ENCODE measurements around the gene LIX1.

DNA sequence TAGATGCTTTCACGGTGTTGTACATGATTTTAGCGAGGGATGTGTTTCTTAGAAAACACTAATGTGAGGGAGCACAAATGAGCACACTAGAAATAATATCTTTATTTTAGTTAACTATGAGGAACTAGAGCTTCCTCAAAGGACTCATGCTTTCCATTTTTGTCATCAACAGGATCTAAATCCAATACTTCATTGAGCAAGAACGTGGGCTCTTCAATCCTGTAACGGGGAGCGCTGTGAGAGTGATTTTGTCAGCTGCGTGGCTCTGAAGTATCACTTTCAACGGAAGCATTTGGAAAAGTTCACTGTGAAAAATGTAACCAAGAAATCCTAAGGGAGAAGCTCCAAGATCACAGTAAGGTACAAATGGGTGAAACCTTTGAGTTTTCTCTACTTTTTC, 93.2 kb downstream of the LIX1 start:
- TF ChIP-seq, protein P1, sequence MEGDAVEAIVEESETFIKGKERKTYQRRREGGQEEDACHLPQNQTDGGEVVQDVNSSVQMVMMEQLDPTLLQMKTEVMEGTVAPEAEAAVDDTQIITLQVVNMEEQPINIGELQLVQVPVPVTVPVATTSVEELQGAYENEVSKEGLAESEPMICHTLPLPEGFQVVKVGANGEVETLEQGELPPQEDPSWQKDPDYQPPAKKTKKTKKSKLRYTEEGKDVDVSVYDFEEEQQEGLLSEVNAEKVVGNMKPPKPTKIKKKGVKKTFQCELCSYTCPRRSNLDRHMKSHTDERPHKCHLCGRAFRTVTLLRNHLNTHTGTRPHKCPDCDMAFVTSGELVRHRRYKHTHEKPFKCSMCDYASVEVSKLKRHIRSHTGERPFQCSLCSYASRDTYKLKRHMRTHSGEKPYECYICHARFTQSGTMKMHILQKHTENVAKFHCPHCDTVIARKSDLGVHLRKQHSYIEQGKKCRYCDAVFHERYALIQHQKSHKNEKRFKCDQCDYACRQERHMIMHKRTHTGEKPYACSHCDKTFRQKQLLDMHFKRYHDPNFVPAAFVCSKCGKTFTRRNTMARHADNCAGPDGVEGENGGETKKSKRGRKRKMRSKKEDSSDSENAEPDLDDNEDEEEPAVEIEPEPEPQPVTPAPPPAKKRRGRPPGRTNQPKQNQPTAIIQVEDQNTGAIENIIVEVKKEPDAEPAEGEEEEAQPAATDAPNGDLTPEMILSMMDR (IDR thresholded peaks at IDR 0.05): no peak
- TF ChIP-seq ZFX (IDR thresholded peaks at IDR 0.05; ENCODE audit: borderline replicate concordance): no peak
